T-helper 1 cell treated with Interleukin-12 subunit alpha and Interleukin-12 subunit beta and Interleukin-4 antibody, amounts not matched to agents 30 μg/mL and 1 μg/mL, for 36 hours (primary cell): Measurements from ENCODE around the gene OR4Q3.
"Not testable (repeated sequence)": the region's sequence is repeated elsewhere in the genome, so short reads cannot be mapped to it uniquely, and the experiment has no call there.

ENCODE experiments used
- H3K27ac Mint-ChIP-seq: one replicate; pipeline ENCODE4 v1.8.0; 2021; ENCODE audit warnings: mild to moderate bottlenecking, mixed read lengths
- H3K27me3 Mint-ChIP-seq: one replicate; pipeline ENCODE4 v1.8.0; 2021; ENCODE audit warnings: low read depth, mixed read lengths
- H3K36me3 Mint-ChIP-seq: one replicate; pipeline ENCODE4 v1.8.0; 2021; ENCODE audit warnings: low read depth, mixed read lengths
- H3K4me1 Mint-ChIP-seq: one replicate; pipeline ENCODE4 v1.8.0; 2021; ENCODE audit warnings: low read depth, mixed read lengths
- H3K4me3 Mint-ChIP-seq: one replicate; pipeline ENCODE4 v1.8.0; 2021; ENCODE audit warnings: mild to moderate bottlenecking, moderate library complexity, mixed read lengths
- H3K9me3 Mint-ChIP-seq: one replicate; pipeline ENCODE4 v1.8.0; 2021; ENCODE audit warnings: mixed read lengths

OR4Q3 gene

DNA sequence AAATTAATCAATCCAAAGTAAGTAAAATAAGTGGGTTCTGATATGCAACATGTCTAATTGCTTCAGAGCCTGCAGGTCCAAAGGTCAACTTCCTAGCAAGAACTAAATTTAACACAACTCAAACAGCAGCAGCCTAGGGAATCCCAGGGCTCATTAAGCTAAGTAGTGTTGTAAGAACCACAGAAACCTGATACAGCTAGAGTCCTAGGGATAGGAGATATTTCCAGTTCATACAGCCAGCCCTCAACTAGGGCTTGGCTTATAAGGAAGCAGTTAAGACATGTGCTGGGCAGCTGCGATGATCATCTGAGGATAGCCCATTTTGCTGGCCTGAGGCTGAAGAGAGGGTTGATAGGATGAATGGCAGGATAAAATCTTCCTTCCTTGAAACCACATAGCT, at the start of gene OR4Q3:
TSS of gene OR4Q3 (plus strand) at position 316 of the 400 bp plus-strand sequence.
- no peak within 1 kb of the TSS for H3K27ac Mint-ChIP-seq
- H3K4me3 Mint-ChIP-seq, result no peak within 1 kb of the TSS
- no peaks in the 10 kb centered on the region for H3K27me3 Mint-ChIP-seq
- H3K4me1 Mint-ChIP-seq, result no peaks in the 10 kb centered on the region
- no peaks in the 10 kb centered on the region for H3K36me3 Mint-ChIP-seq
- H3K9me3 Mint-ChIP-seq, result peaks cover 19% of the 10 kb centered on the region

DNA sequence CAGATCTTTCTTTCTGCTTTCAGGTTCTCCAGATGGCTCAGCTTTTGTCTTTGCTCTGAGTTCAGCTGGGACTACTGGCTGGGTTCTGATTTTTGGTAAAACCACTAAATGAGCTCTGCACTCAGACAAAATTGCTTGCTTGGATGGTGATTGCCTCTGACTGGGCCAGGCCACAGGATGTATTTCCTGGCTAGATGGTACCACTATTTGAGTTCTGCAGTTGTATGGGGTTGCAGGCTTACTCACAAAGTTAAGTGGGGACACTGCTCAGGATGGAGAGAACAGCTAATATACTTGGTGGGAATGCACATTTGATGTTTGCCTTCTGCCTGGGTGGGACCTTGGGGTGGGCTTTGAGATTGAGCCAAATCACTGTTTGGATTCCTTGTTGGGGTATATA, 14.0 kb upstream of the OR4Q3 start:
- Mint-ChIP-seq H3K27ac (no peak overlapping the region), H3K36me3 (no peaks in the 10 kb centered on the region), H3K4me1 (no peaks in the 10 kb centered on the region), H3K9me3 (peaks cover 10% of the 10 kb centered on the region), H3K27me3 (no peaks in the 10 kb centered on the region), H3K4me3 (no peak overlapping the region)

DNA sequence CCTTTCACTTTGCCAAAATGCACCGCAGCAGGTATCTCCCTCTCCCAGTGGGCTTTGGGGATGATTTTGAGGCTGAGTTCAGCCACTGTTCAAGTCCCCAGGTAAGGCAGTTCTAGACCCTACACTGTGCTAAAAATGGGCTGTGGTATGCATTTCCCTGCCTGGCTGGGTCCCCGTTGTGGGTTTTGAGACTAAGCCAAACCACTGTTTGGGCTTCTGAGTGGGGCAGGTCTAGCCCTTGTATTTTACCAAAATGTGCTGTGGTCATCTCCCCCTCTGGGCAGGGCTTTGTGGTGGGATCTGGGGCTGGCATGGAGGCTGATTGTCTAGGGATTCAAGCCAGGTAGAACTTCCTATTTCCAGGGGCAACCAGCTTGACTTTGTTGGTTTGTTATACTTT, 13.6 kb upstream of the OR4Q3 start:
- H3K27ac Mint-ChIP-seq, result no peak overlapping the region
- no peak overlapping the region for H3K4me3 Mint-ChIP-seq
- no peaks in the 10 kb centered on the region for H3K4me1 Mint-ChIP-seq
- peaks cover 10% of the 10 kb centered on the region for H3K9me3 Mint-ChIP-seq
- H3K36me3 Mint-ChIP-seq, result no peaks in the 10 kb centered on the region
- H3K27me3 Mint-ChIP-seq, result no peaks in the 10 kb centered on the region

DNA sequence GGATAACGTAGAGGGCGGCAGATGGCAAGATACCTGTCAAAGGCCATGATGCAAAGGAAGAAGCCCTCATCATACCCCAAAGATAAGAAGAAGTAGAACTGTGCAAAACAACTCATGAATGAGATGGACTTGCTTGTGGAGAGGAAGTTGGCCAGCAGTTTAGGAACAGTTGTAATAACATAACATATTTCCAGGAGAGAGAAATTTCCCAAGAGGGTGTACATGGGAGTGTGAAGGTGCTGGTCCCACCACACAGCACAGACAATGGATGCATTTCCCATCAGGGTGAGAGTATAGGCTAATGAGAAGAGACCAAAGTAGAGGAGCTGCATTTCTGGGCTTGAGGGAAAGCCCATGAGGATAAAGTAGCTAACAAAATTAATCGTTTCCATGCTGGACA, 9.5 kb upstream of the OR4Q3 start:
- not testable (repeated sequence) for H3K4me1 Mint-ChIP-seq, H3K27me3 Mint-ChIP-seq, H3K9me3 Mint-ChIP-seq, H3K36me3 Mint-ChIP-seq, H3K4me3 Mint-ChIP-seq, H3K27ac Mint-ChIP-seq

DNA sequence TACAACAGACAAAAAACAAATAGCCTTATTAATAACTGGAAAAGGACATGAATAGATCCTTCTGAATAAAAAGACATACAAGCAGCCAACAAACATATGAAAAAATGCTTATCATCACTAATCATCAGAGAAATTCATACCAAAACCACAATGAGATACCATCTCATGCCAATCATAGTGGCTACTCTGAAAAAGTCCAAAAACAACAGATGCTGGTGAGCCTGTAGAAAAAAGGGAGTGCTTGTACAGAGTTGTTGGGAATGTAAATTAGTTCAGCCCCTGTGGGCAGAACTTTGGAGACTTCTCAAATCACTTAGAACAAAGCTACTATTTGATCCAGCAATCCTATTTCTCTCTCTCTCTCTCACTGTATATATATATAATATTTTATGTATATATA, 8.9 kb downstream of the OR4Q3 start:
- H3K36me3 Mint-ChIP-seq, H3K27ac Mint-ChIP-seq, H3K4me1 Mint-ChIP-seq, H3K9me3 Mint-ChIP-seq, H3K27me3 Mint-ChIP-seq, H3K4me3 Mint-ChIP-seq: not testable (repeated sequence)

DNA sequence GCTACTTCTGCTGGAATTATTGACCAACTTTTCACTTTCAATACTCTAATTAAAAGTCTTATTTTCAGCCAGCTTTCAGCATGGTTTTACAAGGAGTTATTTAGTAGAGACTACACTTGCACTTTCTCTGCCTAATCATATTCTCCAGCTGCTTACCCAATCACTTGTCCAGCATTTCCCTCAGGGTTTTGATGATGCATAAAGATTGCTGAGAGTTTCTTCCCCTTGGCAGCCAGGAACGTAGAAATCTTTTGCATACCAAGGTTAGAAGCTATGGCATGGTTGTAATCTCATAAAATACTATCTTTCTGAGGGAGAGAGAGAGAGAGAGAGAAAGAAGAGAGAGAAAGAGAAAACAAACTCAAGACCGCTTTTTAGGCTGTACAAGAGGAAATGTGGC, 10.8 kb downstream of the OR4Q3 start:
- H3K27me3 Mint-ChIP-seq, result no peaks in the 10 kb centered on the region
- H3K9me3 Mint-ChIP-seq, result no peaks in the 10 kb centered on the region
- H3K4me3 Mint-ChIP-seq, result no peak overlapping the region
- H3K27ac Mint-ChIP-seq, result no peak overlapping the region
- no peaks in the 10 kb centered on the region for H3K4me1 Mint-ChIP-seq
- H3K36me3 Mint-ChIP-seq, result no peaks in the 10 kb centered on the region

DNA sequence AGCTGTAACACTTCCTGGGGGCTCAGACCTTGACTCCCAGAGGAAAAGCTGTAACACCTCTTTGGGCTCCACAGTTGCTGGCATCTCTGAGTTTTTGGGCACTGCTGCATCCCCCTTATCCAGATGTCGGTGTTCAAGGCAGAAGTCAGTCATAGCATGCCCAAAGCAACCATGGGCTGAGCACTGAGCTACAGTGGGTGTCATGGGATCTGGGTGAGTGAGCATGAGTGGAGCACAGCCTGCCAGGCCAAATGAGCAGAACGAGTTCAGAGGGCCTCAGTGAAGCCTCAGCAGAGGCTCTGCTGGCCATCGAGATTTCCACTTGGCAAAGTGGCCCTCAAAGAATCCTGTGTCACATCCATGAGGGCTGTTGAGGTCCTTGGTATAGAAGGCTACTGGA, 28.1 kb downstream of the OR4Q3 start:
- H3K27me3 Mint-ChIP-seq, H3K27ac Mint-ChIP-seq, H3K4me3 Mint-ChIP-seq, H3K4me1 Mint-ChIP-seq, H3K36me3 Mint-ChIP-seq: not testable (repeated sequence)
- peaks cover 11% of the 10 kb centered on the region for H3K9me3 Mint-ChIP-seq

DNA sequence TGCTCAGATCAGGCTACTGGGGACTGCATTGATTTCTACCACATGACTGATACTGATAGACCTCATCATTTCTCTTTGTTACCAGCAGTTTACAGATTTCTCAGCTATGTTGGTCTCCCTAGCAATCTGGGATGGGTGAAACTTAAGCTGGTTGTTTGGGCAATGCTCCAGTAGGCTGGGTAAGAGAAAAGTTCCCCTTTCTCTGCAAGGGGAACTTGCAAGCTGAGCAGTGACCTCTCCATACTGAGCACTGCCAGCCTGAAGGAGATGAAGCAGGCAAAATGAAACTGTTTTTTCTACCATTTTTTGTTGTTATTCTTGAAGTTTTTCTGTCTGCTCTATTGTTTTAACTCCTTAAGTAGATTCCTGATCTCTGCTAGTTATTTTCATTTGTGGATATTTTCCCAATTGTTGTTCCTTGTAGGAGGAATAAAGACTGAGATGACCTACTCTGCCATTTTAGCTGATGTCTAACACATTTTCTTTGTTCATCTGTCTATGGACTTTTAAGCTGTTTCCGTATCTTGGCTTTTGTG, 28.6 kb downstream of the OR4Q3 start:
- Mint-ChIP-seq H3K4me1 (no peaks in the 10 kb centered on the region), H3K27ac (no peak overlapping the region), H3K9me3 (peaks cover 11% of the 10 kb centered on the region), H3K4me3 (no peak overlapping the region), H3K27me3 (no peaks in the 10 kb centered on the region), H3K36me3 (no peaks in the 10 kb centered on the region)

DNA sequence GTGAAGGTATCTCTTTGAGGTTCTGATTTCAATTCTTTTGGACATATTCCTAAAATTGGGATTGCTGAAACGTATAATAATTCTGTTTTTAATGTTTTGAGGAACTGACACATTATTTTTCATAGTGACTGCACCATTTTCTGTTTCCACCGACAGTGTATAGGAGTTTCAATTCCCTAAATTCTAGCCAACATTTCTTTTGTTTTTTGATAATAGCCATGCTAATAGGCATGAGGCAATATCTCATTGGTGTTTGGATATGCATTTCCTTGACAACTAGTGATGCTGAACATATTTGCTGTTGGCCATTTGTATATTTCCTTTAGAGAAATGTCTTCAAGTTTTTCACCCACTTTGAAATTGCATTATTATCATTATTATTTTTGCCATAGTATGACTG, 29.1 kb downstream of the OR4Q3 start:
- H3K27me3 Mint-ChIP-seq, H3K4me1 Mint-ChIP-seq, H3K27ac Mint-ChIP-seq, H3K36me3 Mint-ChIP-seq, H3K4me3 Mint-ChIP-seq: not testable (repeated sequence)
- peaks cover 11% of the 10 kb centered on the region for H3K9me3 Mint-ChIP-seq

DNA sequence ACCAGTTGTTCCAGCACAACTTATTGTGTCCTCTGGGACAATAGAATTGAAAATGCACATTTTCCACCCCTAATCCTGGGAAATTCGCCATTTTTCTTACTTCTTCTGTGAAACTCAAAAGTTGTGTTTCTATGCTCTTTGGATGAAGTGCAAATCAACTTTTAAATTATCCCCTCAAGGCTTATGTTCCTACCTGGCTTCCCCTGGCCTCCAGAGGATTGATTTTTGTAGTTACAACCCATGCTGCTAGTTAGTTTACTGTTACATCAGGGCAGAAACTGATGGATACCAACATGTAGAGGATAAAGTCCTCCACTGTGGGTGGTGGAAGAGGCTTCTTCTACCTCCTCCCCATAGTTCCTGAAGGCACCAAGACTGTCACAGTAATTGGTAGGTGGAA, 29.8 kb downstream of the OR4Q3 start, which contains the start of gene OR4M1:
TSS of gene OR4M1 (plus strand) at position 301 of the 400 bp plus-strand sequence. CDS start 6,819 bp downstream, outside the sequence.
- H3K4me3 Mint-ChIP-seq, H3K36me3 Mint-ChIP-seq, H3K27me3 Mint-ChIP-seq, H3K27ac Mint-ChIP-seq, H3K4me1 Mint-ChIP-seq: not testable (repeated sequence)
- H3K9me3 Mint-ChIP-seq, result peaks cover 11% of the 10 kb centered on the region

DNA sequence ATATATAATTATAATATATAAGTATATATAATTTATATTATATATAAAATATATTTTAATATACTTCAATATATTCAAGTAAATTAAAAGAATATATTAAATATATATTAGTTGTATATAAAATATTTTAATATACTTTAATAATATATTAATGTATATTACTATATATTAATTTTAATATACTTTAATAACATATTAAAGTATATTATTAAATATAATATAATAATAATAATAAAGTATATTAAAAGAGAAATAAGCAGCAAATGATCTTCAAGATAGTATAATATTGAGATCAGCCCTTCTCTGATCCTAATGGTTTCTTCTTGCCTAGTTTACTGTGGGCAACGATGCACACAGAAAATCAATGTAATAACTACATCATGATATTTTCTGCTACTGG, 32.2 kb downstream of the OR4Q3 start:
- Mint-ChIP-seq H3K36me3 (no peaks in the 10 kb centered on the region), H3K27me3 (no peaks in the 10 kb centered on the region), H3K4me3 (no peak overlapping the region), H3K4me1 (no peaks in the 10 kb centered on the region), H3K27ac (no peak overlapping the region), H3K9me3 (peaks cover 10% of the 10 kb centered on the region)

DNA sequence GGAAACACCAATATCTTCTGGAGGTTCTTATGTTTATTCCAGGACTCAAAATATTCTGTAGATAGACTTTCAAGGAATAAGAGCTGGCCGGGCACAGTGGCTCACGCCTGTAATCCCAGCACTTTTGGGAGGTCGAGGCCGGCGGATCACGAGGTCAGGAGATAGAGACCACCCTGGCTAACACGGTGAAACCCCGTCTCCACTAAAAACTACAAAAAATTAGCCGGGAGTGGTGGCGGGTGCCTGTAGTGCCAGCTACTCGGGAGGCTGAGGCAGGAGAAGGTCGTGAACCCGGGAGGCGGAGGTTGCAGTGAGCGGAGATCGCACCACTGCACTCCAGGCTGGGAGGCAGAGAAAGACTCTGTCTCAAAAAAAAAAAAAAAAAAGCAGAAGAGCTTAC, 42.5 kb downstream of the OR4Q3 start:
- H3K4me3 Mint-ChIP-seq, H3K9me3 Mint-ChIP-seq, H3K27ac Mint-ChIP-seq, H3K36me3 Mint-ChIP-seq, H3K4me1 Mint-ChIP-seq, H3K27me3 Mint-ChIP-seq: not testable (repeated sequence)

DNA sequence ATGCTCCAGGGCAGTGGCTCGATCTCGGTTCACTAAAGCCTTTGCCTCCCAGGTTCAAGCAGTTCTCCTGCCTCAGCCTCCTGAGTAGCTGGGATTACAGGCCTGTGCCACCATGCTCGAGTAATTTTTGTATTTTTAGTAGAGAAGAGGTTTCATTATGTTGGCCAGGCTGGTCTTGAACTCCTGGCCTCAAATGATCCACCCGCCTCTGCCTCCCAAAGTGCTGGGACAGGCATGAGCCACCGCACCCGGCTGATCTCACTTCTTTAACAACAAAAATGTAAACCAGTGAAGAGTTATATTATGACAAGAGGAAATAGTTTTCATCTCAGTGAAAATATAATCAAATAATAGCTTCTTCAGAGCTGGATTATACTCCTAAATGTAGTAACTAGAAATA, 43.9 kb downstream of the OR4Q3 start:
- not testable (repeated sequence) for H3K27me3 Mint-ChIP-seq, H3K4me3 Mint-ChIP-seq, H3K36me3 Mint-ChIP-seq, H3K27ac Mint-ChIP-seq, H3K4me1 Mint-ChIP-seq, H3K9me3 Mint-ChIP-seq

DNA sequence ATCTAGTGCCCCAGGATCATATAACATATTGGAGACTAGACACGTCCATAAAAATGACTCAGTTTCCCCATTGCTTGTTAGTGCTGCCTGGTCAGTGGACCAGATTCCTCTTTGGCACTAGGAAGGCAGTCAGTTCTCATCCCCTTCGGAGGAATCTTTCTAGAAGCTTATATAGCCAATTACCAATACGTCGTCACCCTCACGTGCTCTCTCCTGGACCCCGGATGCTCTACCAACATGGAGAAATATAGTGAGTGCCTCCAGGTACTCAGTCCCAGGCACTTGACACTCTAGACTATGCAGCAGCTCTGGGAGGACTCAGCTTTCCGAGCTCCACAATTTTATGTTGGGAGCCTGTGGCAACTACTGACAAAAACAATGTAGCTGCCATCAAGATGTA, 44.8 kb downstream of the OR4Q3 start:
- H3K27ac Mint-ChIP-seq, H3K36me3 Mint-ChIP-seq, H3K9me3 Mint-ChIP-seq, H3K4me3 Mint-ChIP-seq, H3K27me3 Mint-ChIP-seq, H3K4me1 Mint-ChIP-seq: not testable (repeated sequence)

DNA sequence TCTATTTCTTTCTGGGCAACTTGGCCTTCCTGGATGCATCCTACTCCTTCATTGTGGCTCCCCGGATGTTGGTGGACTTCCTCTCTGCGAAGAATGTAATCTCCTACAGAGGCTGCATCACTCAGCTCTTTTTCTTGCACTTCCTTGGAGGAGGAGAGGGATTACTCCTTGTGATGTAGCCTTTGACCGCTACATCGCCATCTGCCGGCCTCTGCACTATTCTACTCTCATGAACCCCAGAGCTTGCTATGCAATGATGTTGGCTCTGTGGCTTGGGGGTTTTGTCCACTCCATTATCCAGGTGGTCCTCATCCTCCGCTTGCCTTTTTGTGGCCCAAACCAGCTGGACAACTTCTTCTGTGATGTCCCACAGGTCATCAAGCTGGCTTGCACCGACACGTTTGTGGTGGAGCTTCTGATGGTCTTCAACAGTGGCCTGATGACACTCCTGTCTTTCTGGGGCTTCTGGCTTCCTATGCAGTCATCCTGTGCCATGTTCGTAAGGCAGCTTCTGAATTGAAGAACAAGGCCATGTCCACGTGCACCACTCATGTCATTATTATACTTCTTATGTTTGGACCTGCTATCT, 53.2 kb downstream of the OR4Q3 start:
- H3K4me1 Mint-ChIP-seq, H3K9me3 Mint-ChIP-seq: not testable (repeated sequence)

More for the DNA sequence above, 53.2 kb downstream of the OR4Q3 start:
- not testable (repeated sequence) for H3K27ac Mint-ChIP-seq, H3K36me3 Mint-ChIP-seq, H3K4me3 Mint-ChIP-seq, H3K27me3 Mint-ChIP-seq
